Cardiac muscle cell (in vitro differentiated cells and primary cell): ENCODE measurements around the gene LRRC49. TPM values are rescaled to one million over a fixed set of nuclear protein-coding genes. Genes with fewer than 3 reads are reported as not detected.
"Not testable (repeated sequence)": the region's sequence is repeated elsewhere in the genome, so short reads cannot be mapped to it uniquely, and the experiment has no call there.

Experiments used
- DNase-seq, 2 donors: peaks; one replicate each; pipeline versions ENCODE4 v3.0.0 to v3.0.0-alpha.2; 2010 to 2017; ENCODE audit warnings: low read depth in 1 of 2, low spot score in 1 of 2
- H3K27ac ChIP-seq: fragments of 200-600 bp; sonication (generic); 2 replicates; pipeline ENCODE4 v1.5.1; 2016
- H3K27me3 ChIP-seq: fragments of 200-600 bp; sonication (generic); 2 replicates; pipeline ENCODE4 v1.6.0; 2016; ENCODE audit warnings: control low read depth
- H3K36me3 ChIP-seq: fragments of 200-600 bp; sonication (generic); 2 replicates; pipeline ENCODE4 v1.5.1; 2016; ENCODE audit warnings: control low read depth
- H3K4me1 ChIP-seq: fragments of 200-600 bp; sonication (generic); 2 replicates; pipeline ENCODE4 v1.8.1; 2017; ENCODE audit warnings: low read depth, mild to moderate bottlenecking, mixed run types
- H3K4me3 ChIP-seq: fragments of 200-600 bp; sonication (generic); 2 replicates; pipeline ENCODE4 v1.5.1; 2016; ENCODE audit warnings: mild to moderate bottlenecking
- H3K9me3 ChIP-seq: fragments of 200-600 bp; sonication (generic); 2 replicates; pipeline ENCODE4 v1.5.1; 2017; ENCODE audit warnings: low read depth, mild to moderate bottlenecking, control low read depth
- polyA plus RNA-seq: library from polyadenylated mRNA; unstranded; fragments of >200 nt; fragmentation: Nextera tagmentation; extraction: Ambion mirVana; gene quantifications from 2 replicates; pipeline ENCODE4 v1.2.1, GENCODE V29; 2016
- total RNA-seq: library from RNA; depleted of rRNA; stranded (reverse); fragments of >200 nt; gene quantifications from 2 replicates; pipeline ENCODE4 v1.2.3, GENCODE V29; 2016
- TF ChIP-seq, protein P1 (sequence below): IDR thresholded peaks from 2 replicates; pipeline ENCODE4 v1.5.1; 2012; ENCODE audit warnings: low read depth, mild to moderate bottlenecking, low read length

The LRRC49 gene
- total and polyA plus RNA-seq, 2 experiments from 2014 or later: 11.6 to 12.5 TPM

DNA sequence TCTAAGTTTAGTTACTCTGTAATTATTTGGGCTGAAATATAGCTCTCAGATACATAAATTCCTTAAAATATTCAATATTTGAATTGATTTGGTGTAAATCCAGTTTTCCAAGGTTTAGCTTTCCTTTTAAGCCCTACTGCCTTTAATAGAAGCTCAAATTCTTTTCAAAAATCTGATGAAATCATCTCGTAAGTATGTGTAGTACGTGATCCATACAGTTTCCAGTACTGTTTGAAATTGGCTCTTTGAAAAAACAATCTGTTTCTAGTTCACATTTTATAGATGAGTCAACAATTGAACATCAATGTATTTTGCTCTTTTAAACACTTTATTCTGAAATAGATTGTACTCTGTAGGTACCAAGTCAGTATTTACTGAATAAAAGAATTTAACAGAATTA is 84.2 kb downstream of the LRRC49 start:
- peak in 1 of 2 donors; percentile 20 for DNase-seq
- no peaks in the 10 kb centered on the region for H3K36me3 ChIP-seq
- no peak overlapping the region for H3K4me3 ChIP-seq
- TF ChIP-seq, protein P1, sequence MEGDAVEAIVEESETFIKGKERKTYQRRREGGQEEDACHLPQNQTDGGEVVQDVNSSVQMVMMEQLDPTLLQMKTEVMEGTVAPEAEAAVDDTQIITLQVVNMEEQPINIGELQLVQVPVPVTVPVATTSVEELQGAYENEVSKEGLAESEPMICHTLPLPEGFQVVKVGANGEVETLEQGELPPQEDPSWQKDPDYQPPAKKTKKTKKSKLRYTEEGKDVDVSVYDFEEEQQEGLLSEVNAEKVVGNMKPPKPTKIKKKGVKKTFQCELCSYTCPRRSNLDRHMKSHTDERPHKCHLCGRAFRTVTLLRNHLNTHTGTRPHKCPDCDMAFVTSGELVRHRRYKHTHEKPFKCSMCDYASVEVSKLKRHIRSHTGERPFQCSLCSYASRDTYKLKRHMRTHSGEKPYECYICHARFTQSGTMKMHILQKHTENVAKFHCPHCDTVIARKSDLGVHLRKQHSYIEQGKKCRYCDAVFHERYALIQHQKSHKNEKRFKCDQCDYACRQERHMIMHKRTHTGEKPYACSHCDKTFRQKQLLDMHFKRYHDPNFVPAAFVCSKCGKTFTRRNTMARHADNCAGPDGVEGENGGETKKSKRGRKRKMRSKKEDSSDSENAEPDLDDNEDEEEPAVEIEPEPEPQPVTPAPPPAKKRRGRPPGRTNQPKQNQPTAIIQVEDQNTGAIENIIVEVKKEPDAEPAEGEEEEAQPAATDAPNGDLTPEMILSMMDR: no peak
- no peak overlapping the region for H3K27ac ChIP-seq
- no peaks in the 10 kb centered on the region for H3K27me3 ChIP-seq
- H3K9me3 ChIP-seq: no peaks in the 10 kb centered on the region
- H3K4me1 ChIP-seq: no peaks in the 10 kb centered on the region

DNA sequence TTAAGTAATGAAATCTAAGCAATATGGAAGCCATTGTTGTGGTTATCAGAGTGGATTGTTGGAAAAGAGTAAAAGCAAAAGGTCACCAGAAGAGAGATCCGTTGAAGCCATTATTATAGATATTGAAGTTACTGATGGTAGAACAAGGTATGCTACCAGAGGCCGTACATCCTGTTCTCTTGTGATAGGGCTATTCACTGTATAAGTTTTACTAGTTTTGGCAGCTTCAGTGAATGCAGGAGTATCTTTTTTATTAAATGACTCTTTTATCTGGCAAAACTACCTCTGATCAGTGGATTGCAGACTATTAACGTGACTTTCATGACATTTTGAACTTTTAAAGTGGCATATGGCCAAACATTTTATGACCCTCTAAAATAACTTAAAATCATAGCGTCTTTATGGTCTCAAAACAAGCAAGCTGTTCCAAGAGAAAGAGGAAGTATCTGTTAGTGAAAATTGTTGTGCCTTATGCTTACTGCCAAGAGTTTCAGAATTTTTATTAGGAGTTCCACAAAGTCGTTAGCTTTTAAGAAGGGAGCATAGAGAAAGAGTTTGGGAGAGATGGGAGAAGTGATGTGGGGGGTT is 102.9 kb downstream of the LRRC49 start:
- Histone ChIP-seq H3K4me1 (no peaks in the 10 kb centered on the region), H3K27me3 (no peaks in the 10 kb centered on the region), H3K27ac (no peak overlapping the region), H3K9me3 (no peaks in the 10 kb centered on the region), H3K4me3 (no peak overlapping the region), H3K36me3 (no peaks in the 10 kb centered on the region)
- TF ChIP-seq, protein P1: no peak
- DNase-seq: no peak

DNA sequence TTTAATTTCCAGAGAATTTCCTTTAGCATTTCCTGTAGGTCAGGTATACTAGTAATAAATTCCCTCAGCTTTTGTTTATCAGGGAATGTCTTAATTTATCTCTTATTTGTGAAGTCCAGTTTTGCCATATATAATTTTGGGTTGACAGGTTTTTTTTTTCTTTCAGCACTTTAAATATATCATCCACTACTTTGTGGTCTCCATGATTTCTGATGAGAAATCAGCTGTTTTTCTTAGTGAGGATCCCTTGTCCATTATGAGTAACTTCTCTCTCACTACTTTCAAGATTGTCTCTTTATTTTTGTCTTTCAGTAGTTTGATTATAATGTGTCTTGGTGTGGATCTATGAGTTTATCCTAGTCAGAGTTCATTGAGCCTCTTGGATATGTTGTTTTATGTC is 105.7 kb downstream of the LRRC49 start:
- TF ChIP-seq, protein P1: no peak
- no peak overlapping the region for H3K27ac ChIP-seq

DNA sequence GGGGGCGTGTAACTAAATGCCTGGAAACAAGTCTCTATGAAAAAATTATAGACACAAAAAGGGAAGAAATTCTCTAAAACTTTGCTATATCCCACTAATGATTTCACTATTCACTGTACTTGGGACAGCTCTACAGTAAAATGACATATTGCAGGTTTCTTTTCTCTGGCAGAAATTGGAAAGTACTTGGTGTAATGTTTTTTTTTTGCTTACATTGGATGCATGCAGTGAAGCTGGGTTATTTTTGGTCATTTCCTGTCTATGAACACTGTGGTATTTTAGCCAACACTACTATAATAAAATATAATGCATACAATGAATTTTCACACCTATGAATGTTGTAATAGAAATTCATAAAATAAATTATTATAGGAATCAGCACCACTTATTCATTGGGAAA is 109.7 kb downstream of the LRRC49 start:
- no peak overlapping the region for H3K27ac ChIP-seq
- no peaks in the 10 kb centered on the region for H3K36me3 ChIP-seq
- peak in 1 of 2 donors; percentile 15 for DNase-seq
- H3K27me3 ChIP-seq: no peaks in the 10 kb centered on the region
- TF ChIP-seq, protein P1: no peak
- H3K4me3 ChIP-seq: no peak overlapping the region
- H3K9me3 ChIP-seq: no peaks in the 10 kb centered on the region
- H3K4me1 ChIP-seq: no peaks in the 10 kb centered on the region

More for the DNA sequence above, 105.7 kb downstream of the LRRC49 start:
- Histone ChIP-seq H3K4me1 (no peaks in the 10 kb centered on the region), H3K4me3 (no peak overlapping the region), H3K27me3 (no peaks in the 10 kb centered on the region), H3K36me3 (no peaks in the 10 kb centered on the region), H3K9me3 (no peaks in the 10 kb centered on the region)
- no peak for DNase-seq

DNA sequence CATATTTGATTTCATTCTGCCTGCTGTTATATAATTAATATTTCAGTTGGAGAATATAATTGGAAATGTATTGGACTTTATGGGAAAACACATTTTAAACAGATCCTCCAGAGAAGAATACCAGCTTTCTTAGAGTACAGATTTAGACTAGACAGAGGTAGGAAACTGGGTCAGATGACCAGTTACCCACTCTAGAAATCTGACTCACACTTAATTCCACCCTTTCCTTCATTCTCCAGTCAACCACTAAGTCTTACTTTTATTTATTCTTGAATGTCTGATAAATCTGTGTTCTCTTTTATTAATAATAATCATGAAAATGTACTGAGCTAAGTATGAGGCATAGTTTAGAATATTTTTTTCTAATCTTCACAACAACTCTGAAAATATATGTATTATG is 110.7 kb downstream of the LRRC49 start:
- Histone ChIP-seq H3K4me1 (peaks cover 6% of the 10 kb centered on the region), H3K27ac (no peak overlapping the region), H3K27me3 (no peaks in the 10 kb centered on the region), H3K4me3 (no peak overlapping the region), H3K9me3 (no peaks in the 10 kb centered on the region), H3K36me3 (no peaks in the 10 kb centered on the region)
- no peak for DNase-seq
- TF ChIP-seq, protein P1: no peak

DNA sequence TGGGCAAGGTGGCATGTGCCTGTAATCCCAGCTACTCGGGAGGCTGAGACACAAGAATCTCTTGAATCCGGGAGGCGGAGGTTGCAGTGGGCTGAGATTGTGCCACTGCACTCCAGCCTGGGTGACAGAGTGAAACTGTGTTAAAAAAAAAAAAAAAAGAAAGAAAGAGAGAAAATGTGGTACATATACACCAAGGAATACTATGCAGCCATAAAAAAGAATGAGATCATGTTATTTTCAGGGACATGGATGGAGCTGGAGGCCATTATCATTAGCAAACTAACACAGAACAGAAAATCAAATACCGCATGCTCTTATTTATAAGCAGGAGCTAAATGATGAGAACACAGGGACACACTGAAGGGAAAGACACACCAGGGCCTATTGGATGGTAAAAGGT is 111.9 kb downstream of the LRRC49 start:
- H3K27me3 ChIP-seq, H3K9me3 ChIP-seq, DNase-seq, H3K36me3 ChIP-seq, H3K4me3 ChIP-seq, H3K27ac ChIP-seq: not testable (repeated sequence)
- peaks cover 11% of the 10 kb centered on the region for H3K4me1 ChIP-seq
